HEK293 (cell line): ENCODE data around the gene NOM1.
A peak's percentile ranks its signal among the peaks of the same experiment; 100 is the strongest.

Experiments used
- CTCF ChIP-seq: fragments of 450-650 bp; formaldehyde crosslinking; IDR thresholded peaks from 2 replicates; pipeline ENCODE4 v1.5.1; 2016; ENCODE audit warnings: missing biosample characterization, missing genetic modification characterization
- EGR2 ChIP-seq: fragments of 450-650 bp; formaldehyde crosslinking; IDR thresholded peaks from 2 replicates; pipeline ENCODE4 v1.5.1; 2016; ENCODE audit warnings: low read depth, missing biosample characterization, missing genetic modification characterization
- PATZ1 ChIP-seq: fragments of 450-650 bp; formaldehyde crosslinking; IDR thresholded peaks from 2 replicates; pipeline ENCODE4 v1.5.1; 2016; ENCODE audit warnings: missing biosample characterization, missing genetic modification characterization
- ZBTB7A ChIP-seq: fragments of 450-650 bp; formaldehyde crosslinking; IDR thresholded peaks from 2 replicates; pipeline ENCODE4 v1.5.1; 2016; ENCODE audit warnings: low read depth, missing biosample characterization, missing genetic modification characterization

- TF ChIP-seq EGR2 (no peak), ZBTB7A (no peak), CTCF (tag by site-specific recombination) (no peak), PATZ1 (peak; percentile 39; the same call in 1 of the 2 replicates)
These were observed 51.5 kb downstream of the NOM1 start for GRCh38 chr7:157000741-157001653.
